Measurements from ENCODE around the gene CDON. TPM values are rescaled to one million over a fixed set of nuclear protein-coding genes. Genes with fewer than 3 reads are reported as not detected.

CDON gene
- total RNA-seq, 1 donor from 2014 or later: 0.24 TPM

GRCh38 chr11:125910226-125910849 lies 152.3 kb downstream of the CDON start:
- Mint-ChIP-seq H3K27ac (no peak overlapping the region), H3K36me3 (ENCODE audit: low read depth) (no peaks in the 10 kb centered on the region), H3K9me3 (no peaks in the 10 kb centered on the region), H3K27me3 (peaks cover 20% of the 10 kb centered on the region), H3K4me3 (no peak overlapping the region), H3K4me1 (no peaks in the 10 kb centered on the region)
- intact Hi-C loops (cut with micrococcal nuclease): no loop called here
- no peak for ATAC-seq (ENCODE audit: low read depth)
- POLR2A ChIA-PET: no interaction called here
- CTCF ChIA-PET: no interaction called here
- TF ChIP-seq CTCF (IDR thresholded peaks at IDR 0.05): no peak
- no peak for DNase-seq

Other genes with a start within 250 kb of the CDON start
- gene PATE4, start 229.6 kb downstream of the CDON start, total RNA-seq: not detected in 2 replicates
- gene HYLS1, start 175.2 kb downstream of the CDON start, total RNA-seq: 9.0 TPM in 2 replicates
- 10.2 and 13.2 TPM in 2 replicates for gene PUS3, start 159.7 kb downstream of the CDON start, total RNA-seq
- 0.24 TPM in 1 of 2 replicates, not detected in the other for gene DDX25, start 158.4 kb downstream of the CDON start, total RNA-seq
- gene VSIG10L2, start 116.8 kb downstream of the CDON start, total RNA-seq: not detected in 2 replicates
- 48.8 and 58.2 TPM in 2 replicates for gene RPUSD4, start 148.8 kb upstream of the CDON start, total RNA-seq
- gene FAM118B, start 148.9 kb upstream of the CDON start, total RNA-seq: 8.7 and 11.7 TPM in 2 replicates
- gene SRPRA, start 206.0 kb upstream of the CDON start, total RNA-seq: 121 and 128 TPM in 2 replicates
- gene FOXRED1, start 206.3 kb upstream of the CDON start, total RNA-seq: 39.1 and 44.9 TPM in 2 replicates
- 16.6 and 18.3 TPM in 2 replicates for gene TIRAP, start 220.2 kb upstream of the CDON start, total RNA-seq
- gene DCPS, start 241.2 kb upstream of the CDON start, total RNA-seq: 37.6 and 39.6 TPM in 2 replicates